Adrenal gland (tissue), 12 donors: ENCODE data around the gene OR52I2. TPM values are rescaled to one million over a fixed set of nuclear protein-coding genes. Genes with fewer than 3 reads are reported as not detected.

ENCODE experiments used
- DNase-seq, 7 donors: peaks; one replicate each; pipeline ENCODE4 v3.0.0-alpha.2; 2019 to 2020
- H3K27ac ChIP-seq, 5 donors: fragments of 200-600 bp; sonication (generic) in 4 of 5; 1 replicate in 3 of 5; 2 replicates in 2 of 5; pipeline versions ENCODE4 v1.5.1 to v1.8.0; 2016 to 2020; ENCODE audit warnings: mild to moderate bottlenecking in 1 of 5
- H3K27me3 ChIP-seq: fragments of 200-600 bp; 2 replicates; pipeline ENCODE4 v1.8.0; 2021
- H3K36me3 ChIP-seq, 2 donors: fragments of 200-600 bp; replicated peaks in 1 of 2; 1 replicate in 1 of 2; 2 replicates in 1 of 2; pipeline versions ENCODE4 v1.5.1 to v1.8.0; 2018 to 2022
- H3K4me1 ChIP-seq, 2 donors: fragments of 200-600 bp; replicated peaks in 1 of 2; 1 replicate in 1 of 2; 2 replicates in 1 of 2; pipeline versions ENCODE4 v1.5.1 to v1.8.0; 2018 to 2021
- H3K4me3 ChIP-seq, 4 donors: fragments of 200-600 bp; sonication (generic) in 3 of 4; one replicate each; pipeline ENCODE4 v1.5.1; 2016 to 2018
- H3K9me3 ChIP-seq, 3 donors: fragments of 200-600 bp; sonication (generic) in 1 of 3; replicated peaks in 1 of 3; 1 replicate in 2 of 3; 2 replicates in 1 of 3; pipeline versions ENCODE4 v1.5.1 to v1.8.0; 2016 to 2021
- POLR2A ChIP-seq, 2 donors: fragments of 450-650 bp; IDR thresholded peaks; one replicate each; pipeline ENCODE4 v1.6.1; 2017; ENCODE audit warnings: antibody characterized with exemption in 2 of 2, mild to moderate bottlenecking in 2 of 2, moderate library complexity in 1 of 2
- WGBS, 4 donors: extraction: QIAGEN DNeasy Blood & Tissue Kit in 2 of 4; methylation state at CpG; one replicate each; pipeline versions ENCODE4 v1.1.5 to v1.1.7; 2013 to 2017; 5-methylcytosine and 5-hydroxymethylcytosine counted together
- intact Hi-C, 2 donors: fragments of 100-400 bp; cut with DNase I; formaldehyde crosslinking; loops; one replicate each; pipeline versions ENCODE4 v1.14.1 to v1.15.0; 2022 to 2023
- polyA plus RNA-seq, 3 donors: library from polyadenylated mRNA; stranded (reverse); fragments of 200-250 nt in 2 of 3; fragments of 350-450 nt in 1 of 3; fragmentation: Illumina TruSeq in 1 of 3; extraction: RNeasy Lipid Tissue Mini Kit (QIAGEN cat#74804) in 1 of 3; gene quantifications; one replicate each; pipeline ENCODE4 v1.2.3, GENCODE V29; 2013 to 2014
- total RNA-seq, 9 donors: library from RNA; depleted of rRNA in 4 of 9; stranded (reverse); fragments of >200 nt in 4 of 9; fragments of 120-200 nt in 1 of 9; fragmentation: NEBNext Ultra II Directional in 1 of 9; extraction: Animal tissue kit (Norgen Biotek cat#: 25700) in 1 of 9; gene quantifications; one replicate each; pipeline versions ENCODE4 v1.1.0 to v1.2.4, GENCODE V29; 2013 to 2023
- TF ChIP-seq, protein P1 (sequence below), 6 experiments: fragments of 450-650 bp in 4 of 6; fragments of 200-600 bp in 2 of 6; sonication (generic) in 1 of 6; IDR thresholded peaks; 1 replicate in 5 of 6; 2 replicates in 1 of 6; pipeline versions ENCODE4 v1.5.1 to v1.8.0; 2016 to 2021; ENCODE audit warnings: antibody characterized with exemption in 6 of 6, mild to moderate bottlenecking in 2 of 6, moderate library complexity in 1 of 6
- donor health status: healthy with polysubstance abuse.
- donor health status: Bipolar disorder and iron deficiency.
- donor health status: DM: yes; HTN: yes; CAD: no.
- donor health status: DM: no; HTN: no; CAD: no.
- donor health status: DM: no; HTN: no; CAD: no.
- donor health status: DM: yes; HTN: yes; CAD: no.

The OR52I2 gene
- total and polyA plus RNA-seq, 12 donors = not detected

DNA sequence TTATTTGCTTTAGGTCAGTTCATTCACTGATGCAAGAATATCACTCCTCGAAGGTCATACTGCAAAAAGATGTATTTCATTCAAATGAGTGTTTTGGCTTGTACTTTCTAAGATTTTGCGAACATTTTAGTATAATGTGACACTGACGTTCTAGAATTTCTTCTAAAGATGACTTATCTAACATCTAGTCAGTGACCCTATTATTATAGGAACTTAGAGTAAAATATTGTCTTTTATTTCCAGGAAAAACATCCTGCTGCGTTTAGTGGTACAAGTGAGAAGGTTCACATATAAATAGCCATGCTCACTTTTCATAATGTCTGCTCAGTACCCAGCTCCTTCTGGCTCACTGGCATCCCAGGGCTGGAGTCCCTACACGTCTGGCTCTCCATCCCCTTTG lies 36.7 kb upstream of the OR52I2 start, which contains the start of gene OR52M1:
TSS of gene OR52M1 (plus strand) at position 301 of the 400 bp plus-strand sequence. CDS start at position 301, 0 bp downstream.
- Histone ChIP-seq H3K27me3 (no peaks in the 10 kb centered on the region), H3K4me1 (no peaks in the 10 kb centered on the region), H3K9me3 (no peaks in the 10 kb centered on the region), H3K4me3 (no peak within 1 kb of the TSS), H3K36me3 (no peaks in the 10 kb centered on the region), H3K27ac (no peak within 1 kb of the TSS)
- intact Hi-C loops = loop anchor here (5.0 kb wide), 2 partner anchors 353 to 358 kb away; no protein-coding TSS in a partner anchor
- DNase-seq = no peak
- WGBS, 4 donors = 68 to 80% (median 75%) methylated on average over 5 of the region's 5 CpGs
- TF ChIP-seq, protein P1, sequence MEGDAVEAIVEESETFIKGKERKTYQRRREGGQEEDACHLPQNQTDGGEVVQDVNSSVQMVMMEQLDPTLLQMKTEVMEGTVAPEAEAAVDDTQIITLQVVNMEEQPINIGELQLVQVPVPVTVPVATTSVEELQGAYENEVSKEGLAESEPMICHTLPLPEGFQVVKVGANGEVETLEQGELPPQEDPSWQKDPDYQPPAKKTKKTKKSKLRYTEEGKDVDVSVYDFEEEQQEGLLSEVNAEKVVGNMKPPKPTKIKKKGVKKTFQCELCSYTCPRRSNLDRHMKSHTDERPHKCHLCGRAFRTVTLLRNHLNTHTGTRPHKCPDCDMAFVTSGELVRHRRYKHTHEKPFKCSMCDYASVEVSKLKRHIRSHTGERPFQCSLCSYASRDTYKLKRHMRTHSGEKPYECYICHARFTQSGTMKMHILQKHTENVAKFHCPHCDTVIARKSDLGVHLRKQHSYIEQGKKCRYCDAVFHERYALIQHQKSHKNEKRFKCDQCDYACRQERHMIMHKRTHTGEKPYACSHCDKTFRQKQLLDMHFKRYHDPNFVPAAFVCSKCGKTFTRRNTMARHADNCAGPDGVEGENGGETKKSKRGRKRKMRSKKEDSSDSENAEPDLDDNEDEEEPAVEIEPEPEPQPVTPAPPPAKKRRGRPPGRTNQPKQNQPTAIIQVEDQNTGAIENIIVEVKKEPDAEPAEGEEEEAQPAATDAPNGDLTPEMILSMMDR (IDR thresholded peaks at IDR 0.05) = no peak
- TF ChIP-seq POLR2A (IDR thresholded peaks at IDR 0.05) = no peak

GRCh38 chr11:4546878-4547277 lies 34.7 kb upstream of the OR52I2 start:
- Histone ChIP-seq H3K4me1 (no peaks in the 10 kb centered on the region), H3K27me3 (no peaks in the 10 kb centered on the region), H3K9me3 (no peaks in the 10 kb centered on the region), H3K4me3 (no peak overlapping the region), H3K36me3 (no peaks in the 10 kb centered on the region), H3K27ac (no peak overlapping the region)
- intact Hi-C loops = loop anchor here in 1 of 2 donors (5.0 kb wide), 1 partner anchor 360 kb away; no protein-coding TSS in a partner anchor
- DNase-seq = no peak
- TF ChIP-seq POLR2A (IDR thresholded peaks at IDR 0.05) = no peak
- TF ChIP-seq, protein P1 (IDR thresholded peaks at IDR 0.05) = no peak
- WGBS, 4 donors = 63 to 93% (median 75%) methylated on average over 1 of the region's 1 CpG

DNA sequence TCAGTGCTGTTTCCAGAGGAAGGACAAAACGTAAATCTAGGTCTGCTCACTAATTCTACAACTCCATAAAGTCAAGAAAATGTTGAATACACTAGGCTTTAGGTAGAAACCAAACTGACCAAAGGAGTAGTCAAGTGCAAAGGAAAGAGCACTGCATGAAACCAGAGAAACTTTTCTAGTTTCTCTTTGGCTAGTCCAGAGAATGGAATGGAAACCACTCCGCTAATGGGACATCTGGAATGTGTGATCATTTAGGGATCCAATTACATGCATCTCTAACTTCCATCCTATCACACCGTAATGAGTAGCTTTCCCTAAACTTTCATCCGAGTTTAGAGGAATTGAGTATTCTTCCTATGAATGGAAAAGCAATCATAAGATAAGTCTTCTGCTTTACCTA lies 34.1 kb upstream of the OR52I2 start:
- H3K4me3 ChIP-seq = no peak overlapping the region
- no peaks in the 10 kb centered on the region for H3K4me1 ChIP-seq
- TF ChIP-seq POLR2A (IDR thresholded peaks at IDR 0.05) = no peak
- TF ChIP-seq, protein P1 (IDR thresholded peaks at IDR 0.05) = no peak
- H3K9me3 ChIP-seq = no peaks in the 10 kb centered on the region
- no peaks in the 10 kb centered on the region for H3K36me3 ChIP-seq
- intact Hi-C loops = loop anchor here in 1 of 2 donors (5.0 kb wide), 1 partner anchor 360 kb away; no protein-coding TSS in a partner anchor
- H3K27me3 ChIP-seq = no peaks in the 10 kb centered on the region
- WGBS, 4 donors = 72 to 78% (median 75%) methylated on average over 4 of the region's 4 CpGs
- H3K27ac ChIP-seq = no peak overlapping the region
- DNase-seq = no peak

DNA sequence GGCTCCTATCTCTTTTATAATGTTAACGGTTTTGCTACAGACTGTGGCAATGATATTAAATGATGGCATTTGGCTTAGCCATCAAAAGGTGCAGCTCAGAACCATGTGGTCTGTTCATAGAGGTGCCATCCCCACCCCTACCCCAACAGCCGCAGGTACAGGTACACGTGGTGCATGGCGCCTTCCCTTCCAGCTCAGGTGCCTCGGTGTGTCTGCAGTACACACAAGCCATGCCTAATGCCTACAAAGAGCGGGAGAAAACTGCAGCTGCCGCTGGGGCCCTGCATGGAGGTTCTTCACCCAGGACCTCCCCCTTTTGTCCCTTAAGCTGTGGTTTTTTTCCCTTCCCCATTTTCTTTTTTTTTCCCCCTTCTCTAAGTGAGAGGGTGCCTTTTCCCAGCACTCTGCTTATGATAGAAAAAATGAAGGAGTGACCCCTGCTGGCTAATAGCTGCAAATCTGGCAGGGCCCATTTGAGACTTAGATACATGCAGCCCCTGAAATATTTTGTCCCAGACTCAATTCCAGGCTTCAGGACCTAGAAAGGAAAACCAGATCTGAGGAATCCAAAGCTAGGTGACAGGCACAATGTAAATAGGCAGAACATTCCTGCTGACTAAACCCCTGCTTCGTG lies 30.1 kb upstream of the OR52I2 start:
- WGBS, 4 donors = 77 to 82% (median 79%) methylated on average over 8 of the region's 8 CpGs
- TF ChIP-seq, protein P1 (IDR thresholded peaks at IDR 0.05) = no peak
- TF ChIP-seq POLR2A (IDR thresholded peaks at IDR 0.05) = no peak
- H3K4me3 ChIP-seq = no peak overlapping the region
- DNase-seq = no peak
- H3K9me3 ChIP-seq = no peaks in the 10 kb centered on the region
- intact Hi-C loops = no loop called here
- no peaks in the 10 kb centered on the region for H3K36me3 ChIP-seq
- H3K4me1 ChIP-seq = no peaks in the 10 kb centered on the region
- no peaks in the 10 kb centered on the region for H3K27me3 ChIP-seq
- no peak overlapping the region for H3K27ac ChIP-seq
